Measurements from ENCODE around the gene RET. TPM values are rescaled to one million over a fixed set of nuclear protein-coding genes. Genes with fewer than 3 reads are reported as not detected.

RET gene
- total RNA-seq, 1 donor from 2014 or later, result 2.2 TPM

DNA sequence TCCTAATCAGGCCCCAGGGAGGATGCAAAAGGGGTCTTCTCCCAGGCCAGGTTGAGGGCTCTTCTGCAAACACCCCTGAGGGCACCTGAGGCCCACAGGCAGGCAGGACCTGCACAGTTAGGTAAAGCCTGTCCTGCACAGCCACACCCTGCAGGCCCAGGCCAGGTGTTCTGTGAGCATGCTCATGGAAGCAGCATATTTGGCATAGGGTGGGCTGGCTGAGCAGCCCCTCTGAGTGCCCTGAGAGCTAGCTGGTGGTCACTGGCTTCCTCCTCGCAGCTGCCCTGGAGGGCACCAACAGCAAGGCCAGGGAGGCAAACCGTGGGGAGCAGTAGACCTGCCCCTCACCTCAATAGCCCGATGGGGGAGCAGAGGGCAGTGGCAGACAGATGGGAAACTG, 3.7 kb upstream of the RET start:
- TF ChIP-seq, protein P1, sequence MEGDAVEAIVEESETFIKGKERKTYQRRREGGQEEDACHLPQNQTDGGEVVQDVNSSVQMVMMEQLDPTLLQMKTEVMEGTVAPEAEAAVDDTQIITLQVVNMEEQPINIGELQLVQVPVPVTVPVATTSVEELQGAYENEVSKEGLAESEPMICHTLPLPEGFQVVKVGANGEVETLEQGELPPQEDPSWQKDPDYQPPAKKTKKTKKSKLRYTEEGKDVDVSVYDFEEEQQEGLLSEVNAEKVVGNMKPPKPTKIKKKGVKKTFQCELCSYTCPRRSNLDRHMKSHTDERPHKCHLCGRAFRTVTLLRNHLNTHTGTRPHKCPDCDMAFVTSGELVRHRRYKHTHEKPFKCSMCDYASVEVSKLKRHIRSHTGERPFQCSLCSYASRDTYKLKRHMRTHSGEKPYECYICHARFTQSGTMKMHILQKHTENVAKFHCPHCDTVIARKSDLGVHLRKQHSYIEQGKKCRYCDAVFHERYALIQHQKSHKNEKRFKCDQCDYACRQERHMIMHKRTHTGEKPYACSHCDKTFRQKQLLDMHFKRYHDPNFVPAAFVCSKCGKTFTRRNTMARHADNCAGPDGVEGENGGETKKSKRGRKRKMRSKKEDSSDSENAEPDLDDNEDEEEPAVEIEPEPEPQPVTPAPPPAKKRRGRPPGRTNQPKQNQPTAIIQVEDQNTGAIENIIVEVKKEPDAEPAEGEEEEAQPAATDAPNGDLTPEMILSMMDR (IDR thresholded peaks at IDR 0.05; ENCODE audit: unreplicated experiment), result no peak
- peaks cover 70% of the 10 kb centered on the region for H3K27me3 Mint-ChIP-seq (ENCODE audit: low read depth)
- H3K4me1 Mint-ChIP-seq, result peaks cover 17% of the 10 kb centered on the region
- no peak overlapping the region for H3K4me3 Mint-ChIP-seq
- no peaks in the 10 kb centered on the region for H3K36me3 Mint-ChIP-seq
- no peak for DNase-seq (ENCODE audit: low spot score in 2 of 2, unreplicated experiment in 2 of 2)
- no peak overlapping the region for H3K27ac Mint-ChIP-seq
- H3K9me3 Mint-ChIP-seq, result no peaks in the 10 kb centered on the region

DNA sequence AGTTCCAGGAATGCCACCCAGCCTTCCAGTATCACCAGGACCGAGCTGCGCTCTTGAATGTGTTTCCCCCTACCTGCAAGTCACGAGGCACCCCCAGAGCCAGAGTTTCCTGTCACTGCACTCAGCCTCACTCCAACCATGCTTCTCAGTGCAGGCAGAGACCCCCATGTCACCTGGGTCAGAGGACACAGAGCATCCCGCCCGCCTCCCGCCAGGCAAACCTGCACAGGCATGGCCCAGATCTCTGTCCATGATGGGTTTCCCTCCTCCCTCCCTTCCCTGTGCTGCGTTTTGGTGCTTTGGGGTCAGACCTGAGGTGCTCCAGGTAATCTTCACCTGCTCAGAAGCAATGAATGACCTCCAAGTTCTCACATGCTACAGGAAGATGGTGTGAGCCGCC, 3.1 kb upstream of the RET start:
- H3K27me3 Mint-ChIP-seq (ENCODE audit: low read depth), result peaks cover 75% of the 10 kb centered on the region
- H3K9me3 Mint-ChIP-seq, result no peaks in the 10 kb centered on the region
- H3K4me1 Mint-ChIP-seq, result peaks cover 13% of the 10 kb centered on the region
- no peak overlapping the region for H3K27ac Mint-ChIP-seq
- TF ChIP-seq, protein P1 (IDR thresholded peaks at IDR 0.05; ENCODE audit: unreplicated experiment), result no peak
- DNase-seq (ENCODE audit: low spot score in 2 of 2, unreplicated experiment in 2 of 2), result no peak
- H3K4me3 Mint-ChIP-seq, result no peak overlapping the region
- no peaks in the 10 kb centered on the region for H3K36me3 Mint-ChIP-seq

DNA sequence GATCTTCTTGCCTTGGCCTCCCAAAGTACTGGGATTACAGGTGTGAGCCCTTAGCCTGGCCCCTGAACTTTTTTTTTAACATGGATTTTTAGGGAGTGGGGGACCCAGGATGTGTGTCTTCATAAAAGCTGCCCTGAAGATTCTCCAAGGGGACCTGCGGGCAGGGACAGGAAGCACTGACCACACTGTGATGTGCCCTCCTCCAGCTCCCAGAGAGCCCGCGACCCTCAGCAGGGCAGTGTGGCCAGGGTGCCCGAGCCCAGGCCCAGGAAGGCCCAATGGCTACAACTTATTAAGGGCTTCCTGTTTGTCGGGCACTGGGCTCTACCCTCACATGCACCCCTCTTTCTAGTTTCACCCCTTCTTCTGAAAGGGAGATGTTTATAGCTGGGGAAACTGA, 2.5 kb upstream of the RET start:
- TF ChIP-seq, protein P1 (IDR thresholded peaks at IDR 0.05; ENCODE audit: unreplicated experiment), result no peak
- H3K27me3 Mint-ChIP-seq (ENCODE audit: low read depth), result peaks cover 82% of the 10 kb centered on the region
- no peak for DNase-seq (ENCODE audit: low spot score in 2 of 2, unreplicated experiment in 2 of 2)

DNA sequence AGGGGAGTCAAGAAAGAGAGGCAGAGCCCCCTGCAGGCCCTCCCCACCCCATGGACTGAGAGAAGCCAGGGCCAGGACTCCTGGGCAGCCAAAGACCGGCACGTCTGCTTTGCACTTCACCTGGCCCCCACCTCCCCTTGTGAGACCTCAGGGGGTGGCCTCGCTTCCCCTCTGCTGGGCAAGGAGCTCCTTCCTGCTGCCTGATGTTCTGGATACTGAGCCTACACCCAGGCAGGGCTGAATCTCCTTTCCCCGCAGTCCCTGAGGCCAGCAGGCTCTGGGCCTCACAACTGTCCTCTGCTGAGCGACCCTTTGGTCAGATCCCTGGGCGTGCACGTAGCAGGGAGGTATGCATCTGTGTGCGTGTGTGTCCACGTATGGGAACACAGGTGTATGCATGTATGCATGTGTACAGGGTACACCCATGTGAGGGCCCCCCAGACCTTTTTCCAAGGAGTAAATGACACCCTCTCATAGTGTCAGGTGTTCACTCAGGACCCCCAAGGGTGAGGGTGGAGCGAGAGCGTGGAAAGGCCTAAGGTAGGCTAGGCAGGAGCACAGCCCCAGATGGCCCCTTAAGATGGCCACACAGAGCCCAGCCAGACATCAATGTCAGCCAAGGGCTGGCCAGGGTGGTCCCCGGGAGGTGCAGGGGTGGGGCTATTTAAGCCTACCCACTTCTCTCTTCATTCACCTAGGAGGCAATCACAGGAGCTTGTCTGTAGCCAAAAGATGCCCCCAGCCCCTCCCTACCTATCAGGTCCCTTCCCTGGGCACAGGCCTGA, 1.9 kb upstream of the RET start:
- peaks cover 87% of the 10 kb centered on the region for H3K27me3 Mint-ChIP-seq (ENCODE audit: low read depth)
- no peaks in the 10 kb centered on the region for H3K9me3 Mint-ChIP-seq
- DNase-seq (ENCODE audit: low spot score in 2 of 2, unreplicated experiment in 2 of 2), result no peak
- peaks cover 4% of the 10 kb centered on the region for H3K4me1 Mint-ChIP-seq
- no peak overlapping the region for H3K4me3 Mint-ChIP-seq
- no peak overlapping the region for H3K27ac Mint-ChIP-seq
- TF ChIP-seq, protein P1 (IDR thresholded peaks at IDR 0.05; ENCODE audit: unreplicated experiment), result no peak
- no peaks in the 10 kb centered on the region for H3K36me3 Mint-ChIP-seq

More for the DNA sequence above, 2.5 kb upstream of the RET start:
- H3K4me3 Mint-ChIP-seq, result no peak overlapping the region
- H3K27ac Mint-ChIP-seq, result no peak overlapping the region
- H3K36me3 Mint-ChIP-seq, result no peaks in the 10 kb centered on the region
- no peaks in the 10 kb centered on the region for H3K9me3 Mint-ChIP-seq
- peaks cover 6% of the 10 kb centered on the region for H3K4me1 Mint-ChIP-seq

DNA sequence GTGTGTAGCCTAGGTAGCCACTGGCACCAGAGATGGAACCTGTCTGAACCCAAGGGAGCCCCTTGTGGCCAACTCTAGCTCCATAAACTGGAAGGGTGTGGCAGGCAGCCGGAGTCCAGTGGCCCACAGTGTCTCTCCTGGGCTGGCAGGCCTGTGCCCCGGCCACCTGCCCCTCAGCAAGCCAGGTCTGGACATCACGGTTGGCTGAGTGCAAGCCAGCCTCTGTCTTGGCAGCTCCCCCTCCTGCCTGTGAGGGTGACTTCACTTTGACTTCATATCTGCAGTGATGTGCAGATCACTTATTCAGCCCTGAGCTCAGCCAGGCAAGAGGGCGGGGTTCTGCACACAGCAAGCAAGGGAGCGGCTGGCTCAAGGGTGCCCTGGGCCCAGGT, 1.3 kb upstream of the RET start:
- H3K27ac Mint-ChIP-seq, result no peak overlapping the region
- no peak for DNase-seq (ENCODE audit: low spot score in 2 of 2, unreplicated experiment in 2 of 2)
- H3K36me3 Mint-ChIP-seq, result no peaks in the 10 kb centered on the region
- H3K4me1 Mint-ChIP-seq, result peaks cover 4% of the 10 kb centered on the region
- H3K9me3 Mint-ChIP-seq, result no peaks in the 10 kb centered on the region
- TF ChIP-seq, protein P1 (IDR thresholded peaks at IDR 0.05; ENCODE audit: unreplicated experiment), result no peak
- no peak overlapping the region for H3K4me3 Mint-ChIP-seq
- H3K27me3 Mint-ChIP-seq (ENCODE audit: low read depth), result peaks cover 91% of the 10 kb centered on the region

All from mesothelial cell of epicardium (in vitro differentiated cells).